Measurements from ENCODE around the gene BMP2K. TPM values are rescaled to one million over a fixed set of nuclear protein-coding genes. Genes with fewer than 3 reads are reported as not detected.

Gene BMP2K
- total and polyA plus RNA-seq, 2 donors from 2014 or later: 6.0 to 43.1 TPM

- Histone ChIP-seq H3K4me1 (ENCODE audit: control insufficient read depth in 2 of 3, insufficient read depth in 2 of 3, low read depth in 1 of 3, low read length in 3 of 3) (no peaks in the 10 kb centered on the region), H3K27me3 (ENCODE audit: control insufficient read depth, insufficient read depth, low read length) (no peaks in the 10 kb centered on the region), H3K4me3 (ENCODE audit: low read length in 3 of 3) (no peak overlapping the region), H3K36me3 (ENCODE audit: control insufficient read depth in 2 of 3, insufficient read depth in 3 of 3, low read length in 3 of 3) (no peaks in the 10 kb centered on the region), H3K9me3 (ENCODE audit: control insufficient read depth in 2 of 3, insufficient read depth in 1 of 3, low read length in 3 of 3) (no peaks in the 10 kb centered on the region), H3K27ac (ENCODE audit: low read depth in 2 of 2, low read length in 2 of 2) (no peak overlapping the region), H3K9ac (ENCODE audit: low read length in 3 of 3) (no peak overlapping the region)
- no peak for TF ChIP-seq CTCF (IDR thresholded peaks at IDR 0.05; ENCODE audit: borderline replicate concordance, extremely low read depth, insufficient read depth)
- intact Hi-C loops (cut with DNase I): no loop called here
- FAIRE-seq (no peak), DNase-seq (no peak)
These were observed 41.5 kb upstream of the BMP2K start for GRCh38 chr4:78734441-78735162.

GRCh38 chr4:78735697-78736096 lies 40.5 kb upstream of the BMP2K start:
- no peak for FAIRE-seq
- no peak for TF ChIP-seq CTCF (IDR thresholded peaks at IDR 0.05; ENCODE audit: borderline replicate concordance, extremely low read depth, insufficient read depth)
- no peak overlapping the region for H3K9ac ChIP-seq (ENCODE audit: low read length in 3 of 3)

GRCh38 chr4:78737035-78737434 lies 39.1 kb upstream of the BMP2K start:
- no peak overlapping the region for H3K4me3 ChIP-seq (ENCODE audit: low read length in 3 of 3)
- H3K9ac ChIP-seq (ENCODE audit: low read length in 3 of 3): no peak overlapping the region
- H3K27ac ChIP-seq (ENCODE audit: low read depth in 2 of 2, low read length in 2 of 2): no peak overlapping the region
- no peaks in the 10 kb centered on the region for H3K9me3 ChIP-seq (ENCODE audit: control insufficient read depth in 2 of 3, insufficient read depth in 1 of 3, low read length in 3 of 3)
- intact Hi-C loops (cut with DNase I): no loop called here
- H3K27me3 ChIP-seq (ENCODE audit: control insufficient read depth, insufficient read depth, low read length): no peaks in the 10 kb centered on the region
- TF ChIP-seq CTCF (IDR thresholded peaks at IDR 0.05; ENCODE audit: borderline replicate concordance, extremely low read depth, insufficient read depth): no peak
- DNase-seq (no peak), FAIRE-seq (no peak)
- no peaks in the 10 kb centered on the region for H3K36me3 ChIP-seq (ENCODE audit: control insufficient read depth in 2 of 3, insufficient read depth in 3 of 3, low read length in 3 of 3)
- no peaks in the 10 kb centered on the region for H3K4me1 ChIP-seq (ENCODE audit: control insufficient read depth in 2 of 3, insufficient read depth in 2 of 3, low read depth in 1 of 3, low read length in 3 of 3)

More at GRCh38 chr4:78735697-78736096, 40.5 kb upstream of the BMP2K start:
- Histone ChIP-seq H3K36me3 (ENCODE audit: control insufficient read depth in 2 of 3, insufficient read depth in 3 of 3, low read length in 3 of 3) (no peaks in the 10 kb centered on the region), H3K4me1 (ENCODE audit: control insufficient read depth in 2 of 3, insufficient read depth in 2 of 3, low read depth in 1 of 3, low read length in 3 of 3) (no peaks in the 10 kb centered on the region), H3K27ac (ENCODE audit: low read depth in 2 of 2, low read length in 2 of 2) (no peak overlapping the region), H3K27me3 (ENCODE audit: control insufficient read depth, insufficient read depth, low read length) (no peaks in the 10 kb centered on the region), H3K4me3 (ENCODE audit: low read length in 3 of 3) (no peak overlapping the region), H3K9me3 (ENCODE audit: control insufficient read depth in 2 of 3, insufficient read depth in 1 of 3, low read length in 3 of 3) (no peaks in the 10 kb centered on the region)
- intact Hi-C loops (cut with DNase I): no loop called here
- no peak for DNase-seq

Data from kidney (tissue), 14 donors.